Panc1 (cell line): Measurements from ENCODE around the gene MYO16.

Source experiments
- POLR2AphosphoS5 ChIP-seq: IDR thresholded peaks from 2 replicates; pipeline ENCODE4 v1.6.1; 2012; ENCODE audit warnings: mild to moderate bottlenecking, low read depth, low read length, moderate library complexity
- TCF7L2 ChIP-seq: IDR thresholded peaks from 2 replicates; pipeline ENCODE4 v1.6.1; 2011; ENCODE audit warnings: mild to moderate bottlenecking, low read depth, low read length, inconsistent platforms
- TF ChIP-seq, protein P1 (sequence below): fragments of 450-650 bp; IDR thresholded peaks from 2 replicates; pipeline ENCODE4 v1.5.1; 2017; ENCODE audit warnings: mild to moderate bottlenecking
- TF ChIP-seq, protein P2 (sequence below), 2 experiments: IDR thresholded peaks; 2 replicates each; pipeline ENCODE4 v1.6.1; 2011 to 2012; ENCODE audit warnings: low read depth in 2 of 2, control low read depth in 1 of 2, low read length in 1 of 2, mild to moderate bottlenecking in 1 of 2, moderate library complexity in 1 of 2; ENCODE audit not compliant: insufficient read depth in 1 of 2

DNA sequence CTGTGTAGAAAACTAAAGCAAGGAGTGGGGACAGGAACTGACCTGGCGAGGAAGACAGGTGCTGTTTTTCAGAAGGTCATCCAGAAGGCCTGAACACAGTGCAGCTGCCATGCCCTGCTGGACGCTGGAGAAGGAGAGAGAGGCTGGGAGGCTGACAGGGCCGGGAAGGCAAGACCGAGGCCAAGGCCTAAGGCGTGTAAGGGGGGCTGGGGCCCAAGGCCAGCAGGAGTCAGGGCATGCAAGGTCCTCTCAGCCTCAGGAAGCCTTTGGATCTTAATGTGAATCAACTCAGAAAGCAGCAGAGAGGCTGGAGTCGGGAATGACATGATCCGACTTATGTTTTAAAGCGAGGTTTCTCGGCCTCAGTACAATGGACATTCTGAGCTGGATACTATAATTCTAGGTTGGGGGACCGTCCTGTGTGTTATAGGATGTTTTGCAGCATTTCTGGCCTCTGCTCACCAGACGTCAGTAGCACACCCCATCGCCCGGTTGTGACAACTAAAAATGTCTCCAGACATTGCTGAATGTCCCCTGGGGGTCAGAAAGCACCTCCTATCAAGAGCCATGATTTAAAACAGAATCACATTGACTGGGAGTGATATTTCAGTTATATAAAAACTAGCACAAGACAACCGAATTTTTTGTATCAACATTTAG lies 530.4 kb downstream of the MYO16 start:
- TF ChIP-seq, protein P1, sequence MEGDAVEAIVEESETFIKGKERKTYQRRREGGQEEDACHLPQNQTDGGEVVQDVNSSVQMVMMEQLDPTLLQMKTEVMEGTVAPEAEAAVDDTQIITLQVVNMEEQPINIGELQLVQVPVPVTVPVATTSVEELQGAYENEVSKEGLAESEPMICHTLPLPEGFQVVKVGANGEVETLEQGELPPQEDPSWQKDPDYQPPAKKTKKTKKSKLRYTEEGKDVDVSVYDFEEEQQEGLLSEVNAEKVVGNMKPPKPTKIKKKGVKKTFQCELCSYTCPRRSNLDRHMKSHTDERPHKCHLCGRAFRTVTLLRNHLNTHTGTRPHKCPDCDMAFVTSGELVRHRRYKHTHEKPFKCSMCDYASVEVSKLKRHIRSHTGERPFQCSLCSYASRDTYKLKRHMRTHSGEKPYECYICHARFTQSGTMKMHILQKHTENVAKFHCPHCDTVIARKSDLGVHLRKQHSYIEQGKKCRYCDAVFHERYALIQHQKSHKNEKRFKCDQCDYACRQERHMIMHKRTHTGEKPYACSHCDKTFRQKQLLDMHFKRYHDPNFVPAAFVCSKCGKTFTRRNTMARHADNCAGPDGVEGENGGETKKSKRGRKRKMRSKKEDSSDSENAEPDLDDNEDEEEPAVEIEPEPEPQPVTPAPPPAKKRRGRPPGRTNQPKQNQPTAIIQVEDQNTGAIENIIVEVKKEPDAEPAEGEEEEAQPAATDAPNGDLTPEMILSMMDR: no peak
- TF ChIP-seq POLR2AphosphoS5 (no peak), TCF7L2 (no peak)
- TF ChIP-seq, protein P2, sequence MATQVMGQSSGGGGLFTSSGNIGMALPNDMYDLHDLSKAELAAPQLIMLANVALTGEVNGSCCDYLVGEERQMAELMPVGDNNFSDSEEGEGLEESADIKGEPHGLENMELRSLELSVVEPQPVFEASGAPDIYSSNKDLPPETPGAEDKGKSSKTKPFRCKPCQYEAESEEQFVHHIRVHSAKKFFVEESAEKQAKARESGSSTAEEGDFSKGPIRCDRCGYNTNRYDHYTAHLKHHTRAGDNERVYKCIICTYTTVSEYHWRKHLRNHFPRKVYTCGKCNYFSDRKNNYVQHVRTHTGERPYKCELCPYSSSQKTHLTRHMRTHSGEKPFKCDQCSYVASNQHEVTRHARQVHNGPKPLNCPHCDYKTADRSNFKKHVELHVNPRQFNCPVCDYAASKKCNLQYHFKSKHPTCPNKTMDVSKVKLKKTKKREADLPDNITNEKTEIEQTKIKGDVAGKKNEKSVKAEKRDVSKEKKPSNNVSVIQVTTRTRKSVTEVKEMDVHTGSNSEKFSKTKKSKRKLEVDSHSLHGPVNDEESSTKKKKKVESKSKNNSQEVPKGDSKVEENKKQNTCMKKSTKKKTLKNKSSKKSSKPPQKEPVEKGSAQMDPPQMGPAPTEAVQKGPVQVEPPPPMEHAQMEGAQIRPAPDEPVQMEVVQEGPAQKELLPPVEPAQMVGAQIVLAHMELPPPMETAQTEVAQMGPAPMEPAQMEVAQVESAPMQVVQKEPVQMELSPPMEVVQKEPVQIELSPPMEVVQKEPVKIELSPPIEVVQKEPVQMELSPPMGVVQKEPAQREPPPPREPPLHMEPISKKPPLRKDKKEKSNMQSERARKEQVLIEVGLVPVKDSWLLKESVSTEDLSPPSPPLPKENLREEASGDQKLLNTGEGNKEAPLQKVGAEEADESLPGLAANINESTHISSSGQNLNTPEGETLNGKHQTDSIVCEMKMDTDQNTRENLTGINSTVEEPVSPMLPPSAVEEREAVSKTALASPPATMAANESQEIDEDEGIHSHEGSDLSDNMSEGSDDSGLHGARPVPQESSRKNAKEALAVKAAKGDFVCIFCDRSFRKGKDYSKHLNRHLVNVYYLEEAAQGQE (IDR thresholded peaks at IDR 0.05; ENCODE audit: insufficient read depth in 1 of 2, low read depth in 2 of 2, low read length in 1 of 2): no peak
